Fibroblast of skin of abdomen (primary cell): ENCODE data around the gene ACVR2A.

Source experiments
- DNase-seq: peaks from one replicate; pipeline ENCODE4 v3.0.0-alpha.2; 2013

Gene ACVR2A

GRCh38 chr2:147855977-147856376 is 11.1 kb downstream of the ACVR2A start:
- DNase-seq, result no peak

GRCh38 chr2:147860009-147860408 is 15.2 kb downstream of the ACVR2A start:
- DNase-seq, result no peak

GRCh38 chr2:147862859-147863516 is 18.2 kb downstream of the ACVR2A start:
- DNase-seq, result no peak

GRCh38 chr2:147863835-147864234 is 19.0 kb downstream of the ACVR2A start:
- peak; percentile 7 for DNase-seq

- DNase-seq, result no peak
Measured at GRCh38 chr2:147865560-147865959, 20.7 kb downstream of the ACVR2A start.

- DNase-seq, result no peak
Measured at GRCh38 chr2:147867050-147867449, 22.2 kb downstream of the ACVR2A start.

GRCh38 chr2:147869934-147870333 is 25.1 kb downstream of the ACVR2A start:
- DNase-seq, result no peak

GRCh38 chr2:147872967-147873366 is 28.1 kb downstream of the ACVR2A start:
- DNase-seq, result no peak

- DNase-seq, result no peak
Measured at GRCh38 chr2:147873859-147874483, 29.1 kb downstream of the ACVR2A start.

GRCh38 chr2:147879846-147880245 is 35.0 kb downstream of the ACVR2A start:
- no peak for DNase-seq

GRCh38 chr2:147882631-147883030 is 37.8 kb downstream of the ACVR2A start:
- no peak for DNase-seq

- no peak for DNase-seq
Measured at GRCh38 chr2:147884830-147885229, 40.0 kb downstream of the ACVR2A start.

- no peak for DNase-seq
Measured at GRCh38 chr2:147886136-147886535, 41.3 kb downstream of the ACVR2A start.

- no peak for DNase-seq
Measured at GRCh38 chr2:147888680-147889079, 43.9 kb downstream of the ACVR2A start.

- no peak for DNase-seq
Measured at GRCh38 chr2:147904051-147904450, 59.2 kb downstream of the ACVR2A start.

GRCh38 chr2:147909178-147909577 is 64.3 kb downstream of the ACVR2A start:
- no peak for DNase-seq

- DNase-seq, result peak; percentile 63
Measured at GRCh38 chr2:147910990-147911473, 66.2 kb downstream of the ACVR2A start.

GRCh38 chr2:147913701-147914480 is 69.1 kb downstream of the ACVR2A start:
- no peak for DNase-seq

- DNase-seq, result no peak
Measured at GRCh38 chr2:147916067-147916466, 71.2 kb downstream of the ACVR2A start.

- no peak for DNase-seq
Measured at GRCh38 chr2:147916723-147917122, 71.9 kb downstream of the ACVR2A start.

GRCh38 chr2:147917161-147917560 is 72.3 kb downstream of the ACVR2A start:
- no peak for DNase-seq

GRCh38 chr2:147923846-147924245 is 79.0 kb downstream of the ACVR2A start:
- DNase-seq, result no peak

GRCh38 chr2:147924647-147925046 is 79.8 kb downstream of the ACVR2A start:
- no peak for DNase-seq

- DNase-seq, result peak; percentile 8
Measured at GRCh38 chr2:147925886-147926285, 81.1 kb downstream of the ACVR2A start.
